HL-60 (cell line): ENCODE results near the gene COL19A1.

ENCODE experiments used
- DNase-seq, 2 experiments: peaks; one replicate each; pipeline ENCODE4 v3.0.0-alpha.2; 2010 to 2020; ENCODE audit warnings: low read depth in 1 of 2, low spot score in 1 of 2
- H3K27ac ChIP-seq: fragments of 250-450 bp; sonication (Bioruptor Pico); replicated peaks from 2 replicates; pipeline ENCODE4 v1.5.1; 2020; ENCODE audit warnings: mild to moderate bottlenecking, moderate library complexity
- H3K27me3 ChIP-seq: fragments of 250-450 bp; sonication (Bioruptor Pico); 2 replicates; pipeline ENCODE4 v1.5.1; 2021; ENCODE audit warnings: mild to moderate bottlenecking, moderate library complexity; ENCODE audit not compliant: insufficient read depth, poor library complexity, severe bottlenecking
- H3K4me3 ChIP-seq: replicated peaks from 2 replicates; pipeline ENCODE4 v1.5.1; 2011; ENCODE audit warnings: mild to moderate bottlenecking, control low read depth, low read length; ENCODE audit not compliant: insufficient read depth
- CTCF ChIP-seq: IDR thresholded peaks from one replicate; pipeline ENCODE4 v1.5.1; 2011; ENCODE audit warnings: low read length, control low read depth, inconsistent platforms; ENCODE audit not compliant: insufficient read depth
- GABPA ChIP-seq: IDR thresholded peaks from 2 replicates; pipeline ENCODE4 v1.6.1; 2012; ENCODE audit warnings: low read depth
- POLR2AphosphoS5 ChIP-seq: IDR thresholded peaks from 2 replicates; pipeline ENCODE4 v1.6.1; 2012; ENCODE audit warnings: low read depth
- REST ChIP-seq: IDR thresholded peaks from 2 replicates; pipeline ENCODE4 v1.6.1; 2012; ENCODE audit warnings: low read depth; ENCODE audit not compliant: insufficient replicate concordance
- SPI1 ChIP-seq: IDR thresholded peaks from 2 replicates; pipeline ENCODE4 v1.6.1; 2012; ENCODE audit warnings: low read depth, mild to moderate bottlenecking, borderline replicate concordance

The COL19A1 gene

GRCh38 chr6:69846312-69846711 lies 20.0 kb upstream of the COL19A1 start:
- TF ChIP-seq GABPA, result no peak
- no peak for TF ChIP-seq SPI1
- no peak for TF ChIP-seq CTCF
- TF ChIP-seq REST, result no peak
- TF ChIP-seq POLR2AphosphoS5, result no peak
- no peak for DNase-seq
- no peak overlapping the region for H3K27ac ChIP-seq
- H3K4me3 ChIP-seq, result no peak overlapping the region
- H3K27me3 ChIP-seq, result peaks cover 8% of the 10 kb centered on the region

GRCh38 chr6:69846770-69847491 lies 19.4 kb upstream of the COL19A1 start:
- no peak for DNase-seq
- Histone ChIP-seq H3K27ac (no peak overlapping the region), H3K27me3 (peaks cover 8% of the 10 kb centered on the region), H3K4me3 (no peak overlapping the region)
- TF ChIP-seq REST (no peak), POLR2AphosphoS5 (no peak), SPI1 (no peak), CTCF (no peak), GABPA (no peak)

- TF ChIP-seq SPI1 (no peak), GABPA (no peak), POLR2AphosphoS5 (no peak), CTCF (no peak), REST (no peak)
- no peak for DNase-seq
- no peak overlapping the region for H3K27ac ChIP-seq
- H3K27me3 ChIP-seq, result peaks cover 8% of the 10 kb centered on the region
- no peak overlapping the region for H3K4me3 ChIP-seq
Measured at GRCh38 chr6:69847492-69847788, 18.9 kb upstream of the COL19A1 start.
